DOHH2 (cell line): ENCODE data around the gene CNOT4.

Source experiments
- CTCF ChIP-seq: fragments of 200-600 bp; sonication (generic); IDR thresholded peaks from one replicate; pipeline ENCODE4 v1.5.1; 2014; ENCODE audit warnings: antibody characterized with exemption, mild to moderate bottlenecking, low read depth, low read length; ENCODE audit not compliant: poor library complexity, severe bottlenecking
- EZH2phosphoT487 ChIP-seq: fragments of 200-600 bp; sonication (generic); IDR thresholded peaks from 2 replicates; pipeline ENCODE4 v1.6.1; 2017; ENCODE audit warnings: borderline replicate concordance, mild to moderate bottlenecking, antibody characterized with exemption, low read length, moderate library complexity, mixed read lengths

GRCh38 chr7:135425036-135425435 lies 84.9 kb downstream of the CNOT4 start:
- TF ChIP-seq CTCF (no peak), EZH2phosphoT487 (no peak)
